A673 (cell line): Measurements from ENCODE around the gene CENPW. TPM values are rescaled to one million over a fixed set of nuclear protein-coding genes. Genes with fewer than 3 reads are reported as not detected.

Source experiments
- BruUV-seq: library from RNA; stranded (reverse); fragments of 400-500 nt; replicated peaks from 2 replicates; lab custom pipeline; 2021; lab: Mats Ljungman, UMichigan
- CTCF ChIA-PET: fragments of 300-600 bp; sonication (Branson Sonifier 250); formaldehyde crosslinking; loops from one replicate; lab custom pipeline; 2022; ENCODE audit warnings: antibody characterized with exemption; lab: Charles Lee
- POLR2A ChIA-PET: fragments of 300-600 bp; sonication (Branson Sonifier 250); formaldehyde crosslinking; loops from one replicate; lab custom pipeline; 2022; ENCODE audit warnings: antibody characterized with exemption; ENCODE audit not compliant: low non-redundant PET; lab: Charles Lee
- DNase-seq: peaks from one replicate; pipeline ENCODE4 v3.0.0-alpha.2; 2015; ENCODE audit warnings: low spot score
- H3K27ac ChIP-seq: fragments of 200-600 bp; sonication (generic); 2 replicates; pipeline ENCODE4 v1.5.1; 2016; ENCODE audit warnings: mixed run types, low read depth, mild to moderate bottlenecking, mixed read lengths, antibody characterized with exemption, low read length; ENCODE audit not compliant: poor library complexity, severe bottlenecking
- H3K27me3 ChIP-seq: fragments of 200-600 bp; sonication (generic); replicated peaks from 2 replicates; pipeline ENCODE4 v1.6.1; 2017; ENCODE audit warnings: mixed run types, low read depth, mild to moderate bottlenecking, mixed read lengths, antibody characterized with exemption, low read length; ENCODE audit not compliant: insufficient read depth, poor library complexity
- H3K36me3 ChIP-seq: fragments of 200-600 bp; sonication (generic); 2 replicates; pipeline ENCODE4 v1.6.1; 2016; ENCODE audit warnings: mixed run types, mild to moderate bottlenecking, mixed read lengths, antibody characterized with exemption, low read length; ENCODE audit not compliant: insufficient read depth, poor library complexity, severe bottlenecking
- H3K4me1 ChIP-seq: fragments of 200-600 bp; sonication (generic); 2 replicates; pipeline ENCODE4 v1.6.1; 2017; ENCODE audit warnings: mixed run types, mild to moderate bottlenecking, mixed read lengths, antibody characterized with exemption, low read length; ENCODE audit not compliant: insufficient read depth, poor library complexity, severe bottlenecking
- H3K4me3 ChIP-seq: fragments of 200-600 bp; sonication (generic); 2 replicates; pipeline ENCODE4 v1.5.1; 2016; ENCODE audit warnings: low read depth, mixed run types, mild to moderate bottlenecking, mixed read lengths, low read length; ENCODE audit not compliant: poor library complexity, severe bottlenecking
- H3K9me3 ChIP-seq: fragments of 200-600 bp; sonication (generic); 2 replicates; pipeline ENCODE4 v1.6.1; 2016; ENCODE audit warnings: mixed run types, low read depth, mild to moderate bottlenecking, mixed read lengths, antibody characterized with exemption, low read length; ENCODE audit not compliant: poor library complexity, severe bottlenecking
- EZH2 ChIP-seq: fragments of 200-600 bp; sonication (generic); IDR thresholded peaks from 2 replicates; pipeline ENCODE4 v1.6.1; 2017; ENCODE audit warnings: borderline replicate concordance, low read depth, mild to moderate bottlenecking, mixed read lengths, antibody characterized with exemption, low read length; ENCODE audit not compliant: poor library complexity, severe bottlenecking
- intact Hi-C: fragments of 100-400 bp; cut with micrococcal nuclease; formaldehyde crosslinking; loops from one replicate; pipeline ENCODE4 v1.10.0; 2022; ENCODE audit not compliant: unreplicated experiment
- total RNA-seq: library from RNA; stranded (reverse); gene quantifications from 2 replicates; pipeline ENCODE4 v1.2.3, GENCODE V29; 2021
- TF ChIP-seq, protein P1 (sequence below): fragments of 300-800, 200-600 bp; sonication (generic); conservative IDR thresholded peaks from 2 replicates; pipeline ENCODE4 v1.5.1; 2017; ENCODE audit warnings: low read depth, mild to moderate bottlenecking, antibody characterized with exemption, low read length, moderate library complexity, mixed read lengths

Gene CENPW
- total RNA-seq, 1 experiment from 2014 or later = 78.4 TPM

DNA sequence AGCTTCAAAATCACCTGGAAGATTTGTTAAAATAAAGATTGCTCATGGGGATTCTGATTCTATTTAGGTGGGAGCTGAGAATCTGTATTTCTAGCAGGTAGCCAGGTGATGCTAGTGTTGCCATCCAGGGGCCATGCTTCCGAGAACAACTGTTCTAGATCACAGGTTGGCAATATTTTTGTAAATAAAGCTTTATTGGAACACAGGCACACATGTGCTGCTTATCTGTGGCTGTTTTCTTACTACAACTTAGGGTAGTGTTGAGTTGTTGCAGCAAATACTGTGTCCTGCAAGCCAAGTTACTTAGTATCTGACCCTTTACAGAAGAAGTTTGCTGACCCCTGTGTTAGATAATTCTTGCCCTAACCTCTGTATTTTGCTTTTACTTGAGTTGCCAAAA lies 12.0 kb downstream of the CENPW start:
- Histone ChIP-seq H3K9me3 (peaks cover 3% of the 10 kb centered on the region), H3K4me1 (no peaks in the 10 kb centered on the region), H3K4me3 (no peak overlapping the region), H3K27me3 (no peaks in the 10 kb centered on the region), H3K27ac (no peak overlapping the region), H3K36me3 (peaks cover 3% of the 10 kb centered on the region)
- CTCF ChIA-PET = no interaction called here
- POLR2A ChIA-PET = no interaction called here
- intact Hi-C loops = no loop called here
- no peak for DNase-seq
- TF ChIP-seq EZH2 = no peak
- TF ChIP-seq, protein P1, sequence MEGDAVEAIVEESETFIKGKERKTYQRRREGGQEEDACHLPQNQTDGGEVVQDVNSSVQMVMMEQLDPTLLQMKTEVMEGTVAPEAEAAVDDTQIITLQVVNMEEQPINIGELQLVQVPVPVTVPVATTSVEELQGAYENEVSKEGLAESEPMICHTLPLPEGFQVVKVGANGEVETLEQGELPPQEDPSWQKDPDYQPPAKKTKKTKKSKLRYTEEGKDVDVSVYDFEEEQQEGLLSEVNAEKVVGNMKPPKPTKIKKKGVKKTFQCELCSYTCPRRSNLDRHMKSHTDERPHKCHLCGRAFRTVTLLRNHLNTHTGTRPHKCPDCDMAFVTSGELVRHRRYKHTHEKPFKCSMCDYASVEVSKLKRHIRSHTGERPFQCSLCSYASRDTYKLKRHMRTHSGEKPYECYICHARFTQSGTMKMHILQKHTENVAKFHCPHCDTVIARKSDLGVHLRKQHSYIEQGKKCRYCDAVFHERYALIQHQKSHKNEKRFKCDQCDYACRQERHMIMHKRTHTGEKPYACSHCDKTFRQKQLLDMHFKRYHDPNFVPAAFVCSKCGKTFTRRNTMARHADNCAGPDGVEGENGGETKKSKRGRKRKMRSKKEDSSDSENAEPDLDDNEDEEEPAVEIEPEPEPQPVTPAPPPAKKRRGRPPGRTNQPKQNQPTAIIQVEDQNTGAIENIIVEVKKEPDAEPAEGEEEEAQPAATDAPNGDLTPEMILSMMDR = no peak
- BruUV-seq = no TSS peak

DNA sequence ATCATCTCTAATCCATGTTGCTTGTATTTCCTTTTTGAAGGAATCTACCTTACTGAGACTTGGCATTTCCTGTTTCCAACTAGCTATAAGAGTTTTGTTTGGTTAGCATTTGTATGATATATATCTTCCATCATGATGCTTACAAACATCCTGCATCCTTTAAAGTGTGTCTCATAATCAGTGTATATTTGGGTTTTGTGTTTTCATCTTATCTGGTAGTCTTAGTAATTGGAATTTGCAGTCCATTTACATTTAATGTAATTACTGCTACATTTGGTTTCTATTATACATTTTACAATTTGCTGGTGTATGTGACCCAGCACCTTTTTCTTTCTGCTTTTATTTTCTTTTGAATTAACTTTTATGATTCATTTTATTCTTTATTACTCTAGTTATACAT lies 12.6 kb downstream of the CENPW start:
- no peak for DNase-seq
- BruUV-seq = no TSS peak
- Histone ChIP-seq H3K27ac (no peak overlapping the region), H3K27me3 (no peaks in the 10 kb centered on the region), H3K36me3 (peaks cover 3% of the 10 kb centered on the region), H3K4me1 (no peaks in the 10 kb centered on the region), H3K4me3 (no peak overlapping the region), H3K9me3 (peaks cover 9% of the 10 kb centered on the region)
- ChIA-PET CTCF (no interaction called here), POLR2A (no interaction called here)
- TF ChIP-seq, protein P1 = no peak
- no peak for TF ChIP-seq EZH2
- intact Hi-C loops = no loop called here

DNA sequence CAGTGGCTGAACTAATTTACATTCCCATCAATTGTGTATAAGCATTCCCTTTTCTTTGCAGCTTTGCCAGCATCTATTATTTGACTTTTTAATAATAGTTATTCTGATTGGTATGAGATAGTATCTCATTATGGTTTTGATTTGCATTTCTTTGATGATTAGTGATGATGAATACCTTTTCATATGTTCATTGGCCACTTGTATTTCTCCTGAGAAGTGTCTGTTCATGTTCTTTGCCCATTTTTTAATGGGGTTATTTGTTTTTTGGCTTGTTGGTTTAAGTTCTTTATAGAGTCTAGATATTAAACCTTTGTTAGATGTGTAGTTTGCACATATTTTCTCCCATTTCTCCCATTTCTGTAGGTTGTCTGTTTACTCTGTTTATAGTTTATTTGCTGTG lies 16.6 kb downstream of the CENPW start:
- no peak overlapping the region for H3K27ac ChIP-seq
- POLR2A ChIA-PET = no interaction called here
- TF ChIP-seq, protein P1 = no peak
- TF ChIP-seq EZH2 = no peak
- H3K4me1 ChIP-seq = no peaks in the 10 kb centered on the region
- no peak overlapping the region for H3K4me3 ChIP-seq
- CTCF ChIA-PET = no interaction called here
- DNase-seq = no peak
- no TSS peak for BruUV-seq
- intact Hi-C loops = no loop called here
- no peaks in the 10 kb centered on the region for H3K36me3 ChIP-seq
- H3K27me3 ChIP-seq = no peaks in the 10 kb centered on the region
- peaks cover 15% of the 10 kb centered on the region for H3K9me3 ChIP-seq
